NCI-H774 (cell line): ENCODE measurements around the gene DNAH10.
A peak's percentile ranks its signal among the peaks of the same experiment; 100 is the strongest.

Source experiments
- DNase-seq: peaks from one replicate; lab custom pipeline; 2025; lab: John Stamatoyannopoulos, UW

The DNAH10 gene, protein sequence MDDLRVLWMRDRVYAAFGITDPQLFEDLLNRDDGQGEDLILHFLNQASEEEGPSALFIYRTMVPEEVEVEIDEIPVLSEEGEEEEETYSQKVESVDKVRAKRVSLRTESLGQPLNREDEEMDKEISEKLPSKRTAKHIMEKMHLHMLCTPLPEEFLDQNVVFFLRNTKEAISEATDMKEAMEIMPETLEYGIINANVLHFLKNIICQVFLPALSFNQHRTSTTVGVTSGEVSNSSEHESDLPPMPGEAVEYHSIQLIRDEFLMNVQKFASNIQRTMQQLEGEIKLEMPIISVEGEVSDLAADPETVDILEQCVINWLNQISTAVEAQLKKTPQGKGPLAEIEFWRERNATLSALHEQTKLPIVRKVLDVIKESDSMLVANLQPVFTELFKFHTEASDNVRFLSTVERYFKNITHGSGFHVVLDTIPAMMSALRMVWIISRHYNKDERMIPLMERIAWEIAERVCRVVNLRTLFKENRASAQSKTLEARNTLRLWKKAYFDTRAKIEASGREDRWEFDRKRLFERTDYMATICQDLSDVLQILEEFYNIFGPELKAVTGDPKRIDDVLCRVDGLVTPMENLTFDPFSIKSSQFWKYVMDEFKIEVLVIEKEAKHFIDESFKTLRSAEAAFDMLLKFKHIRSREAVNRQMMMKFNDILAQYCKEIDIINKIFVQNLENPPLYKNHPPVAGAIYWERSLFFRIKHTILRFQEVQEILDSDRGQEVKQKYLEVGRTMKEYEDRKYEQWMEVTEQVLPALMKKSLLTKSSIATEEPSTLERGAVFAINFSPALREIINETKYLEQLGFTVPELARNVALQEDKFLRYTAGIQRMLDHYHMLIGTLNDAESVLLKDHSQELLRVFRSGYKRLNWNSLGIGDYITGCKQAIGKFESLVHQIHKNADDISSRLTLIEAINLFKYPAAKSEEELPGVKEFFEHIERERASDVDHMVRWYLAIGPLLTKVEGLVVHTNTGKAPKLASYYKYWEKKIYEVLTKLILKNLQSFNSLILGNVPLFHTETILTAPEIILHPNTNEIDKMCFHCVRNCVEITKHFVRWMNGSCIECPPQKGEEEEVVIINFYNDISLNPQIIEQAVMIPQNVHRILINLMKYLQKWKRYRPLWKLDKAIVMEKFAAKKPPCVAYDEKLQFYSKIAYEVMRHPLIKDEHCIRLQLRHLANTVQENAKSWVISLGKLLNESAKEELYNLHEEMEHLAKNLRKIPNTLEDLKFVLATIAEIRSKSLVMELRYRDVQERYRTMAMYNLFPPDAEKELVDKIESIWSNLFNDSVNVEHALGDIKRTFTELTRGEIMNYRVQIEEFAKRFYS (N-terminal part only)

GRCh38 chr12:123761841-123762714 is at the start of gene DNAH10:
Gene DNAH10 (plus strand): TSS chr12:123762301. CDS start chr12:123762337, 36 bp downstream.
- DNase-seq, result peak; percentile 11

- no peak for DNase-seq
Observed at GRCh38 chr12:123712780-123713319, 49.3 kb upstream of the DNAH10 start.

- DNase-seq, result no peak
Observed at GRCh38 chr12:123713398-123713797, 48.7 kb upstream of the DNAH10 start.

- DNase-seq, result no peak
Observed at GRCh38 chr12:123713823-123714585, 48.1 kb upstream of the DNAH10 start.

DNA sequence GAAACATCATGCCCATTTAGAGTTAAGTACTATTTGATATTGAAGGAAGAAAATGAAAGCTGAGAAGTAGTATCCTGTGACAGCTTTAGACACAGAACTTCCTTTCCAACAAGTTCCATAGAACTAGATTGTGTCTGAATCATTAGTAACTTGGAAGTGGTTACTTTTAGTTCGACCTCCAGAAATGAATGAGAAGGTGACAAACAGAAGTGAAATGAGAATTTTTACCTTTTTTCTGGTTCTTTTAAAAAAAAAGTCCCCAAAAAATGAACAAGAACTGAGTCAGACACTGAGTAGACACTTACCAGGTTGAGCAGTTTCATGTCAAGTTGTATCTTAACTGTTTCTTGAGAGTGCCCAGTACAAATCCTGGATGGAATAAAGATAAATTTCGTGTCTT is 46.9 kb upstream of the DNAH10 start:
- no peak for DNase-seq

- DNase-seq, result no peak
Observed at GRCh38 chr12:123717350-123717749, 44.8 kb upstream of the DNAH10 start.

DNA sequence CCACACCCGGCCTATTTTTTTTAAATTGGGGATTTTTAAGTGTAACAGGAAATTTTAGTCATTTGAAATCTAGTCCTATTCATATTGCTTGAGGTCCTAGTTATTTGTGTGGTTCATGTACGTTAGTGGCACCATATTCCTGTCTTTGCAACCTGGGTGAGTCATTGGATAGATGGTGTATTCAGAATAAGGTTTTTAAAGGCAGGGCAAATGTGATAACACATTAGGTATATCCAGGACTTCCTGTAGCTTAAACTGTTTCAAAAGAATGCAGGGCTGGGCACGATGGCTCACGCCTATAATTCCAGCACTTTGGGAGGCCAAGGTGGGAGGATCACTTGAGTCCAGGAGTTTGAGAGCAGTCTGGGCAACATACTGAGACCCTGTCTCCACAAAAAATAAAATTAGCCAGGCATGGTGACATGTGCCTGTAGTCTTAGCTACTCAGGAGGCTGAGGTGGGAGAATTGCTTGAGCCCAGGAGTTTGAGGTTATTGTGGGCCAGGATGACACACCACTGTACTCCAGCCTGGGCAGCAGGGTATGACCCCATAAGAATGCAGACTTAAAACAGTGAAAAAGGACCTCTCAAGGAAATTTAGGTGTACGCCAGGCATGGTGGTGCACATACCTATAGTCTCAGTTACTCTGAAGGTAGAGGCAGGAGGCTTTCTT is 41.8 kb upstream of the DNAH10 start:
- DNase-seq, result no peak

GRCh38 chr12:123721245-123721644 is 40.9 kb upstream of the DNAH10 start:
- DNase-seq, result no peak

DNA sequence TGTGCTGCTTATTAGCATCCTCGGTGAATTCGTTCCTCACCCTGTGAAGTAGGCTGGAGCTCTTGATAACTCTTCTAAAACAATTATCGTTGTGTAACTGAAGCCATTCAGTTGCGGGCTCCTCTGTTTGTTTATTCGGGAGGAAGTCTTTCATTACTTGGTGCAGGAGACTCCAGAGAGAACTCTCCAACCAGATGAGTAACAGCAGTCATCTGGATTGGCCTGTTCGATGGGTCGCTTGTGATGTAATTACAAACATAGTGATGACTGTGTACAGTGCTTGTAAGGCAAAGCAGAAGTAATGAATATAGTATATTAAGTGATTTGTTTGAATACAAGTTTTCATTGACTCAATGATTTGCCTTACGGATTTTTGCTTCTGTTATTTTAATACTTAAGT is 39.1 kb upstream of the DNAH10 start:
- no peak for DNase-seq

DNA sequence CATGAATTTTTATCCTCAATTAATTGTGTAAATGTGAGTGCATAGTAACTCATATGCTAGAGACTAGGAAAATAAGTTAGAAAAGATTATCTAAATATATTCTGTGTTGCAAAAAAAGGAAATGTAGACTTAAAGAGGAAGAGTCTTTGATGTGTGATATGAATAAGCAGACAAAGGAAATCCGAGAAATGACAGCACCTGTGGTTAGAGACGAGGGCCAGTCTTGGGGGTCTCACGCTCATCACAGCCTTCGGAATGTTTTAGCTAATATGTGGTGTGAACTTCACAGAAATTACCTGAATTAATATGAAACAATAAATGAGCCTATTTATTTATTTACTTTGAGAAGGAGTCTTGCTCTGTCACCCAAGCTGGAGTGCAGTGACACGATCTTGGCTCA is 38.3 kb upstream of the DNAH10 start:
- no peak for DNase-seq

GRCh38 chr12:123726244-123726643 is 35.9 kb upstream of the DNAH10 start:
- no peak for DNase-seq

GRCh38 chr12:123726962-123727361 is 35.1 kb upstream of the DNAH10 start:
- no peak for DNase-seq

- no peak for DNase-seq
Observed at GRCh38 chr12:123727878-123728277, 34.2 kb upstream of the DNAH10 start.

GRCh38 chr12:123731596-123731995 is 30.5 kb upstream of the DNAH10 start:
- DNase-seq, result no peak

- DNase-seq, result no peak
Observed at GRCh38 chr12:123732251-123732650, 29.9 kb upstream of the DNAH10 start.

GRCh38 chr12:123733229-123733628 is 28.9 kb upstream of the DNAH10 start:
- no peak for DNase-seq

DNA sequence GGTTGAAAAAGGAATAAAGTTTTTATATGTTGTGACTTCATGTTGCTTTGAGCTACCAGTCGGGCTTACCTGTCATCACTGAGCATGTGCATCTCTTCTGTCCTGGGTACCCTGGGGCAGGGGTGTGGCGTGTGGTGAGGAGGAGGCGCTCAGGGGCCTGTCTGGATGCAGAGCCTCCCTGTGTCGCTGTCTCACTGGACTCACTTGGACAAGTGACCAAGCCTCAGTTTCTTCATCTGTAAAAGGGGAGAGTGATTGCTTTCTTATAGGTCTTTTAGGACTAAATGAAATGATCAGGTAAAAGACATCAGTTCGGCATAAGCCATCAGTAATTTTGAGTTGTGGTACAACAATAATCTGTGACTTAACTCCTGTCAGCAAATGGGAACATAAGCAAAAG is 27.8 kb upstream of the DNAH10 start:
- DNase-seq, result no peak

GRCh38 chr12:123741937-123742572 is 20.0 kb upstream of the DNAH10 start:
- no peak for DNase-seq

DNA sequence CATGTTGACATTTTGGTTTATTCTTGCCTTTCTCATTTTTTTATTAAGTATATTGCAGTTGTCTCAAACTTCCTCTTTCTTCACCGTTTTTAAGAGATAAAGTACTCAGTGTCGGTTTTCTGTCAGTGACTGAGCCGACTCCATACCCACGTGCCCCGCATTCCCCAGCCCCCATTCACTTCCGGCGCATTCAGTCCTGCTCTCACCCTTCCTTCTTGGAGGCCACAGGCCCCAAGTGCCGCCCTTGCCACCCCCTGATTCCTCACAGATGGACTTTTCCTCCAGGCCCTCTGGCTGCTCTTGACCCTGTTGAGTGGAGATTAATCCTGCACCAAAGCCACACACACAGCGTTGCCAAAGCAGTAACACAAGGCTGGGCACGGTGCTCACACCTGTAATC is 19.1 kb upstream of the DNAH10 start:
- no peak for DNase-seq
